ENCODE measurements around the gene TAAR1. TPM values are rescaled to one million over a fixed set of nuclear protein-coding genes. Genes with fewer than 3 reads are reported as not detected.

Gene TAAR1
- total and polyA plus RNA-seq, 2 experiments from 2014 or later = not detected

GRCh38 chr6:132624175-132624574 lies 34.8 kb downstream of the TAAR1 start, which contains the start of gene TAAR2:
Gene TAAR2, minus strand, starts transcription at chr6:132624275. Its CDS starts 0 bp downstream, at chr6:132624275.
- H3K36me3 ChIP-seq (ENCODE audit: insufficient read depth) = no peaks in the 10 kb centered on the region
- no peaks in the 10 kb centered on the region for H3K4me1 Mint-ChIP-seq
- H3K4me3 Mint-ChIP-seq = no peak within 1 kb of the TSS
- H3K27me3 Mint-ChIP-seq (ENCODE audit: insufficient read depth, low read depth, poor library complexity) = no peaks in the 10 kb centered on the region
- H4K20me1 ChIP-seq (replicated peaks; ENCODE audit: insufficient read depth) = no peaks in the 10 kb centered on the region
- DNase-seq (ENCODE audit: low spot score) = no peak
- H3K4me1 ChIP-seq (ENCODE audit: insufficient read depth) = no peaks in the 10 kb centered on the region
- H3K9me2 ChIP-seq (ENCODE audit: insufficient read depth) = no peaks in the 10 kb centered on the region
- H3K79me2 ChIP-seq (replicated peaks; ENCODE audit: insufficient read depth) = no peaks in the 10 kb centered on the region
- no peak for TF ChIP-seq EZH2phosphoT487 (IDR thresholded peaks at IDR 0.05; ENCODE audit: unreplicated experiment)
- no peak for TF ChIP-seq NANOG (IDR thresholded peaks at IDR 0.05; ENCODE audit: borderline replicate concordance)
- no peak for TF ChIP-seq CREB1 (CRISPR knock-in tag; IDR thresholded peaks at IDR 0.05; ENCODE audit: low read depth)
- no peak for TF ChIP-seq ZNF114 (CRISPR knock-in tag; IDR thresholded peaks at IDR 0.05)
- no peak for TF ChIP-seq REST (IDR thresholded peaks at IDR 0.05; ENCODE audit: unreplicated experiment)
- TF ChIP-seq ZNF331 (CRISPR knock-in tag; IDR thresholded peaks at IDR 0.05; ENCODE audit: low read depth) = no peak
- no peak for TF ChIP-seq ZNF462 (CRISPR knock-in tag; IDR thresholded peaks at IDR 0.05)
- TF ChIP-seq EZH2 (IDR thresholded peaks at IDR 0.05; ENCODE audit: low read depth, unreplicated experiment) = no peak
- H3K36me3 Mint-ChIP-seq (ENCODE audit: low read depth) = no peaks in the 10 kb centered on the region
- H3K27ac ChIP-seq (ENCODE audit: low read depth) = no peak within 1 kb of the TSS
- no peak within 1 kb of the TSS for H3K27ac Mint-ChIP-seq
- peaks cover 13% of the 10 kb centered on the region; the same call in 2 of the 3 replicates for H3K9me3 Mint-ChIP-seq
- H2AFZ ChIP-seq = peak within 1 kb of the TSS; percentile 39
- H3F3A ChIP-seq (replicated peaks; ENCODE audit: low read depth) = no peaks in the 10 kb centered on the region
- no peak within 1 kb of the TSS for H3K4me2 ChIP-seq
- H3K4me3 ChIP-seq = no peak within 1 kb of the TSS
- H3K27me3 ChIP-seq (ENCODE audit: insufficient read depth) = no peaks in the 10 kb centered on the region
- ATAC-seq = no peak
